ACHN (cell line): ENCODE results near the gene KLHDC3.
A peak's percentile ranks its signal among the peaks of the same experiment; 100 is the strongest.
"Not testable (repeated sequence)": the region's sequence is repeated elsewhere in the genome, so short reads cannot be mapped to it uniquely, and the experiment has no call there.

Experiments
- DNase-seq: peaks from one replicate; pipeline ENCODE4 v3.0.0-alpha.2; 2015
- in situ Hi-C: cut with HindIII; loops from 2 replicates; pipeline ENCODE4 v1.10.0; 2017; ENCODE audit warnings: low sequenced_read_pairs, low pct_ligation_motif_present, low pct_unique_long_range_greater_than_20kb

Gene KLHDC3

DNA sequence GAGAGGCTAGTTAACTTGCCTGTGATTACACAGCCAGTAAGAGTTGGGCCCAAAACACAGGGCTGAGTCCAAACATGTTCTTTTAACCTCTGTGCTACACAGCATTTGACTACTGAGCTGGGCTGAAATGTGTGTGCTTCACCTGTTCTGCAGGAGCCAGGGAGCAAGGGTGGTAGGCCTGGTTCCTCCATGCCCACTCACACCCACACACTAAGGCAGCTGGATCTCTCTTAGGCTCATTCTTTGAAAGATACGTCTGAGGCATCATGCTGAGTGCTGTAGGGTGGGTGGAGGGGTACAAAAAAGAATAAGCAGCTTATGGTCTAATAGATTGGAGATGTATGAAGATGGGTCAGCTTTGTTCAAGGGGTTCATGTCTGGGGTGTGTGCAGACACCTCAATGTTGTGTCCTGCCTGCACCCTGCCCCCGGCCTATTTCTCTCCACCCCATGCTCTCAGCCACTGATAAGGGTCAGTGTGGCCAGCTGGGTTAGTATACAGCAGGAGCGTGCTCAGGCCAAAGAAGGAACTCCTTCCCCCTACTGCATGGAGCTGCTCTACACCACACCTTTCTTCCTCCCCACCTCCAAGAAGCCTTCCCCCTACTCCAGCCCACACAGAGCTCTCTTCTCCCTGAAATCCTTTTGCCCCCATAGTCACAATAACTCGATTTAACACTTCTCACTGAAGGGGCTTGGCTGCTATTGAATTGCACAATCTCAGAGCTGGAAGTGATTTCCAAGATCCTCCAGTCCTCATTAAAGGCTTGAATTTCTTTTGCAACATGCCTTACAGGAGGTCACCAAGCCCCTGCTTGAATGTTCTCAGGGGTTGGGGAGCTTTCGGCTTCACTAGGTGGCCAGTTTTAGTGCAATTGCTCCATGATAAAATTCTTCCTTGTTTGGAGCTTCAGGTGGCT is 26.3 kb upstream of the KLHDC3 start:
- in situ Hi-C loops, result no loop called here
- DNase-seq, result no peak

- in situ Hi-C loops, result no loop called here
- no peak for DNase-seq
These were observed 25.5 kb upstream of the KLHDC3 start for GRCh38 chr6:42988486-42989020.

- no peak for DNase-seq
- in situ Hi-C loops, result no loop called here
These were observed 24.1 kb upstream of the KLHDC3 start for GRCh38 chr6:42989923-42990322.

GRCh38 chr6:42993445-42993844 is 20.6 kb upstream of the KLHDC3 start:
- in situ Hi-C loops, result no loop called here
- DNase-seq, result no peak

DNA sequence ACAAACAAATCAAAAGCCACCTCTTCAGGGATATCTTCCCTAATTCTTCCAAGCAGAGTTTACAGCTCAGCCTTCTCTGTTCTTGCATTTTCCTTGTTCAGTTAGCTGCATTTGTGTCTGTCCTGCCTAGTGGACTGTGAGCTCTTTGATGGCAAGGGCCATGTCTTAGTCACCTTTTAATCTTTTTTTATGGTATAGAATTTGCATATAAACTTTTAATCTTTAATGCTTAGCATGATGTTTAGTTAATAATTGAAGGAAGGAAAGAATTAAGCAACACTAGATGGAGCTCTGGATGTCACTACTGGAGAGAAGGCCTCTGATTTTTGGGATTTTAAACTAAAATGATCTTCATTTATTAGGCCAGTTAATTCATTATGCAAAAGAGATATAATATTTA is 17.5 kb upstream of the KLHDC3 start:
- in situ Hi-C loops, result no loop called here
- peak; percentile 7 for DNase-seq

- DNase-seq, in situ Hi-C loops: not testable (repeated sequence)
These were observed 15.8 kb upstream of the KLHDC3 start for GRCh38 chr6:42998205-42998604.

GRCh38 chr6:43001843-43002242 is 12.2 kb upstream of the KLHDC3 start:
- in situ Hi-C loops, result no loop called here
- DNase-seq, result no peak

- in situ Hi-C loops, result no loop called here
- DNase-seq, result no peak
These were observed 8.2 kb upstream of the KLHDC3 start for GRCh38 chr6:43005844-43006243.

DNA sequence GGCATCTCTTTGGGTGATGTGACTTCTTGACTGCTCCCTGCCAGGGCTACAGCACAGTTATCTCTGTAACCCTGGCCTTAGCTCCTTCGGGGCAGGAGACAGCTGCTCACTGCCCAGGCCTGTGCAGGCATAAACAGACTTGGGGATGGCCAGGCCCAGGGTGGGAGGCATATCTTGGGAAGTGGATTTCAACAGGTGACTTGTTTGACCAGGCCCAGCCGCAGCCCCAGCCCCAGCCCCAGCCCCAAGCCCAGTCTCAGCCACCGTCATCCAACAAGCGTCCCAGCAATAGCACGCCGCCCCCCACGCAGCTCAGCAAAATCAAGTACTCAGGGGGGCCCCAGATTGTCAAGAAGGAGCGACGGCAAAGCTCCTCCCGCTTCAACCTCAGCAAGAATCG is 7.8 kb upstream of the KLHDC3 start:
- DNase-seq, result no peak

DNA sequence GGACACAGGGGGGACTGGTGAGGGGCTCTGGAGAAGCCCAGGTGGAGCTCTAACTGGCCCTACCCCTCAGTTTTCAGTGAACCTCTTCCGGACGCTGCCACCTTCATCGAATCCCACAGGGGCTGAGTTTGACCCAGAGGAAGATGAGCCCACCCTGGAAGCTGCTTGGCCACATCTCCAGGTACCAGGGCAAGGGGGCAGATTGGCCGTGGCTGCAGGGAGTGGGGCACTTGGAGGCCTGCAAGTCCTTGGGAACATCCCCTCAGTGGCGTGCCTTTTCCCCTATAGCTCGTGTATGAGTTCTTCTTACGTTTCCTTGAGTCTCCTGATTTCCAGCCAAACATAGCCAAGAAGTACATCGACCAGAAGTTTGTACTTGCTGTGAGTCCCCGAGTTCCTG is 6.9 kb upstream of the KLHDC3 start:
- no peak for DNase-seq
- in situ Hi-C loops, result no loop called here

More for the DNA sequence above, 7.8 kb upstream of the KLHDC3 start:
- in situ Hi-C loops, result no loop called here

GRCh38 chr6:43009124-43009523 is 4.9 kb upstream of the KLHDC3 start:
- peak; percentile 42 for DNase-seq
- in situ Hi-C loops, result no loop called here

GRCh38 chr6:43011207-43011606 is 2.8 kb upstream of the KLHDC3 start:
- in situ Hi-C loops, result no loop called here
- DNase-seq, result no peak

GRCh38 chr6:43012364-43012763 is 1.7 kb upstream of the KLHDC3 start:
- DNase-seq, result no peak
- in situ Hi-C loops, result no loop called here

DNA sequence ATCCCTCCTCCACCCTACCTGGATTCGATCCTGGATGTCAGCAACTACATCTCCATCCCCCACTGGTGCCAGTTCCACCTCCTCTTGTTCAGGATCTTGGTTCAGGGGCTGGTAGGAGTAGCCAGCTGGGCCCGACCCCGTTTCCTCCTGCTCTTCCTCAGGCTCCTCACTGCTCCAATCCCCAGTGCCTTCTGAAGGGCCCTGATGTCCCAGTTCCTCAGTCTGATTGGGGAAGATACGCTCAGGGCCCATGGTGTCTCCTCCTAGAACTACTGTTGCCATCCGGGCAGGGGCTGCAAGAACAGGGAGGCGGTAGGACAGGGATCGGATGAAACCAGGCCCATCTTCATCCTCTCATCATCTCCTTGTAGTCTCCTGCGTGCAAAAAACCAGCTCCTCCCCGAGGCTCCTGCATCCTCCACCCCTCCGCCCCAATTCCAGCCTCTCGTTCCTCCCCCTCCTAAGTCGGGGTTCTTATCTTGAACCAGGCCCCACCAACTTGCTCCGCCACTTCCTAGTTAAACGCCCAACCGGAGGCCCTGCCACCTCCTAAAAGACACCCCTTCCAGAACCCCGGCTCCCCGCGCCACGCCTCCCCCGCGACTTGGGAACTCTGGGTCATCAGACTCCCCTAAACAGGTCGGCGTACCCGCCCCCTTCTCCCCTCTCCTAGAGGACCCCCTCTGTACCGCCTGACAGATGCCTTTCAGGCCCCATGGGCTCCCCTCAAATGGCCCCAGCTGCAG is 779 bp upstream of the KLHDC3 start:
- no peak for DNase-seq
- in situ Hi-C loops, result no loop called here

DNA sequence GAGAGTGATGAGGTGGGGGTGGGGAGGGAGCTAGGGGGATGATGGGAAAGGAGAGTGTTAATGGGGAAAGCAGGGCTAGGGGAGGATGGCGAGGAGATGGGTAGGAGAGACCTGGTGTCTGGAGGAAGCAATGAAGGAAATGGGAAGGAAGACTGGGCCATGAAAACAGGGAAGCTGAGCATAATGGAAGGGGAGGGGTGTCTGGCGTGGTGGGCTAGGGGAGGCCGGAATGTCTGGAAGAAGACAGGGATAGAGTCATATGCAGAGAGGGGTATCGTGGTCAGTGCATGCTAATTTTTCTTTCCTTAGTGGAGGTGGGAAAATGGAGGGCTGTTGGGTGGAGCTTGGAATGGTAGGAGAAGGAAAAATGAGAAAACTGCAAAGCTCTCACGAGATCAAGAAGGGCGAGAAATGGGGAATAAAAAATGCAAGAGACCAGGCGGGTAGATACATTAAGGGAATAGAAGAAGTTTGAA is 423 bp downstream of the KLHDC3 start:
- in situ Hi-C loops, result no loop called here

DNA sequence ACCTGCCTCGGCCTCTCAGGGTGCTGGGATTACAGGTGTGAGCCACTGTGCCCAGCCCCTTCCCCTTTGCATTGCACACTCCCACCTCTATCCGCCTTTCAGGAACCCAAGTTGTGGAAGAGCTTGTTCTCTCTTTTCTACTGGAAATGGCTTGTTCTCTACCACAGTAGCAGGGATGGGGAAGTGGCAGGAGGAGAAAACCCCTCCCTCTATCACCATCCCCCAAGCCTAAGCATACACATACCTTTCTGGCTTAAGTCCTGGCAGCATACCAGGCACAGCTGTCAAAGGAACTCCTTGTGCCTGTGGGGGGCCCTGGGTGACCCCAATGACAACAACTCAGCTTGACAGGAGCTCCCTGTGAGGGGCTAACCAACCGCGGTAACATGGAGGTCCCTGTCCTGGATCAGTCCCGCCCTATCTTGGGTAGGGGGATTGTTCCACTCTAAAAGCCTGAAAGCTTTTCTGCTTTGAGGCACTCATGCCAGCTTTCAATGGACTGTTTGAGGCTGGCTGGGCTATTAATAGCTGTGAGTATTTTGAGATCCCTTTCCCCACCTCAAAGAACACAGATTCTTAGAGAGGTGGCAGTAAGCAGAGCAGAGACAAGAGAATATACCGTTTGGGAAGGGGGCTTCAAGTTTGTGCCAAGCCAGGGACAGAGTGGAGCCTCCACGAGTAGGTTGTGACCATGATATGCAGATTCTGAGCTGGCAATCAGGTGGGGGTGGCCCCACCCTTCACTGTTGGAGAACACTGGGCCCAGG is 2.3 kb downstream of the KLHDC3 start:
- in situ Hi-C loops, result no loop called here
- no peak for DNase-seq

More for the DNA sequence above, 423 bp downstream of the KLHDC3 start:
- peak; percentile 50 for DNase-seq

GRCh38 chr6:43016943-43017334 is 2.9 kb downstream of the KLHDC3 start:
- DNase-seq, result no peak
- in situ Hi-C loops, result no loop called here

DNA sequence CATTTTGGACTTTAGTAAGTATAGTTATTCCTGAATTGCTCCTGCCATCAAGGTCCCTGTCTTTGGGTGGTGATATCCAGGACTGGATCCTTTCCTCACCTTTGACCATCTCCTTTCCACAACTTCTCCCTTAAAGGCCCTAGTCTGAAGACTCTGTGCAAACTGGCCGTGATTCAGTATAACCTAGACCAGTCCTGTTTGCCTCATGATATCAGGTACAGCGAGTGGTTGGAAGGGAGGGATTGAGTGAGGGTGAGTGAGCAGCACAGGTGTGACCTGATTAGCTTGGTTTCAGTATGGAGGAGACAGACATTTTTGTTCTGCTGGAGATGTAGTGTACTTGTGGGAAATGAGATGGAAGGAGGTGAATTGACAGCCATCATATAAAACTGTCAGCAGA is 5.1 kb downstream of the KLHDC3 start:
- in situ Hi-C loops, result no loop called here
- no peak for DNase-seq
